ENCODE measurements around the gene MRM3.

GRCh38 chr17:732902-733720, 49.0 kb upstream of the MRM3 start:
- no peak for TF ChIP-seq CTCF (conservative IDR thresholded peaks at IDR 0.05; ENCODE audit: low read length)
- TF ChIP-seq EZH2phosphoT487 (IDR thresholded peaks at IDR 0.05; ENCODE audit: borderline replicate concordance, low read depth, low read length): 0 out of 2 replicates have a peak, but pooled peaks have one; percentile 38
